NCI-H2107 treated with DMSO at 0.1 percent for 48 hours (cell line): ENCODE data around the gene SEC22A.
A peak's percentile ranks its signal among the peaks of the same experiment; 100 is the strongest.

Experiments
- DNase-seq: peaks from one replicate; lab custom pipeline; 2025; ENCODE audit not compliant: unreplicated experiment; lab: John Stamatoyannopoulos, UW

The SEC22A gene

GRCh38 chr3:123286308-123287023 is 84.7 kb downstream of the SEC22A start:
- DNase-seq = no peak

GRCh38 chr3:123287051-123287961 is 85.6 kb downstream of the SEC22A start:
- no peak for DNase-seq

- DNase-seq = peak; percentile 91
Observed at GRCh38 chr3:123287962-123288302, 86.2 kb downstream of the SEC22A start.

GRCh38 chr3:123289391-123290106 is 87.8 kb downstream of the SEC22A start:
- no peak for DNase-seq

- no peak for DNase-seq
Observed at GRCh38 chr3:123290107-123290930, 88.6 kb downstream of the SEC22A start.

- no peak for DNase-seq
Observed at GRCh38 chr3:123290962-123291361, 89.2 kb downstream of the SEC22A start.

- no peak for DNase-seq
Observed at GRCh38 chr3:123291404-123291803, 89.7 kb downstream of the SEC22A start.

- DNase-seq = no peak
Observed at GRCh38 chr3:123292321-123293310, 90.9 kb downstream of the SEC22A start.

GRCh38 chr3:123294296-123294938 is 92.7 kb downstream of the SEC22A start:
- DNase-seq = no peak

- no peak for DNase-seq
Observed at GRCh38 chr3:123295171-123295900, 93.6 kb downstream of the SEC22A start.

- no peak for DNase-seq
Observed at GRCh38 chr3:123295901-123296250, 94.1 kb downstream of the SEC22A start.

- no peak for DNase-seq
Observed at GRCh38 chr3:123296261-123296660, 94.5 kb downstream of the SEC22A start.

GRCh38 chr3:123296836-123297626 is 95.3 kb downstream of the SEC22A start:
- no peak for DNase-seq

GRCh38 chr3:123297627-123297899 is 95.8 kb downstream of the SEC22A start:
- DNase-seq = no peak

GRCh38 chr3:123298903-123299302 is 97.2 kb downstream of the SEC22A start:
- no peak for DNase-seq

GRCh38 chr3:123299581-123299980 is 97.8 kb downstream of the SEC22A start:
- DNase-seq = no peak

- DNase-seq = no peak
Observed at GRCh38 chr3:123300056-123300455, 98.3 kb downstream of the SEC22A start.

GRCh38 chr3:123300583-123300982 is 98.8 kb downstream of the SEC22A start:
- no peak for DNase-seq
